OCI-LY7 (cell line): ENCODE measurements around the gene COL16A1. TPM values are rescaled to one million over a fixed set of nuclear protein-coding genes. Genes with fewer than 3 reads are reported as not detected.

ENCODE experiments used
- BruUV-seq: library from RNA; stranded (reverse); fragments of 400-500 nt; replicated peaks from 2 replicates; lab custom pipeline; 2021; lab: Mats Ljungman, UMichigan
- CTCF ChIA-PET: fragments of 300-600 bp; sonication (Branson Sonifier 250); formaldehyde crosslinking; loops from one replicate; lab custom pipeline; 2022; ENCODE audit warnings: antibody characterized with exemption; ENCODE audit not compliant: unreplicated experiment; lab: Charles Lee
- POLR2A ChIA-PET: fragments of 300-600 bp; sonication (Branson Sonifier 250); formaldehyde crosslinking; loops from one replicate; lab custom pipeline; 2022; ENCODE audit warnings: antibody characterized with exemption; lab: Charles Lee
- DNase-seq: peaks from one replicate; pipeline ENCODE4 v3.0.0-alpha.2; 2015; ENCODE audit warnings: low spot score
- H2AFZ ChIP-seq: fragments of 200-600 bp; sonication (generic), shearing (Covaris generic); 2 replicates; pipeline ENCODE4 v1.6.1; 2014; ENCODE audit warnings: mild to moderate bottlenecking, antibody characterized with exemption, low read length, moderate library complexity
- H3K27ac ChIP-seq: fragments of 200-600 bp; sonication (generic); 2 replicates; pipeline ENCODE4 v1.5.1; 2014; ENCODE audit warnings: mixed run types, low read depth, mild to moderate bottlenecking, moderate library complexity, low read length, inconsistent platforms; ENCODE audit not compliant: poor library complexity, severe bottlenecking
- H3K36me3 ChIP-seq: fragments of 200-600 bp; sonication (generic); 2 replicates; pipeline ENCODE4 v1.6.1; 2014; ENCODE audit warnings: mild to moderate bottlenecking, antibody characterized with exemption, low read length, moderate library complexity, mixed read lengths; ENCODE audit not compliant: insufficient read depth
- H3K4me1 ChIP-seq: fragments of 200-600 bp; sonication (generic); 2 replicates; pipeline ENCODE4 v1.5.1; 2014; ENCODE audit warnings: mild to moderate bottlenecking, low read length; ENCODE audit not compliant: insufficient read depth, poor library complexity, severe bottlenecking
- H3K4me2 ChIP-seq: fragments of 200-600 bp; sonication (generic); 2 replicates; pipeline ENCODE4 v1.6.1; 2014; ENCODE audit warnings: mild to moderate bottlenecking, low read length
- H3K4me3 ChIP-seq: fragments of 200-600 bp; sonication (generic); 2 replicates; pipeline ENCODE4 v1.5.1; 2014; ENCODE audit warnings: mild to moderate bottlenecking, low read depth, low read length; ENCODE audit not compliant: poor library complexity, severe bottlenecking
- H3K79me2 ChIP-seq: fragments of 200-600 bp; sonication (generic); 2 replicates; pipeline ENCODE4 v1.6.1; 2016; ENCODE audit warnings: low read depth, mild to moderate bottlenecking, low read length, moderate library complexity, mixed read lengths; ENCODE audit not compliant: insufficient read depth
- H3K9me2 ChIP-seq: fragments of 200-600 bp; sonication (generic); 2 replicates; pipeline ENCODE4 v1.6.1; 2016; ENCODE audit warnings: mild to moderate bottlenecking, low read length, mixed read lengths; ENCODE audit not compliant: insufficient read depth
- H3K9me3 ChIP-seq: fragments of 200-600 bp; sonication (generic); 2 replicates; pipeline ENCODE4 v1.6.1; 2014; ENCODE audit warnings: mild to moderate bottlenecking, mixed run types, low read length, mixed read lengths
- H4K20me1 ChIP-seq: fragments of 200-600 bp; sonication (generic); 2 replicates; pipeline ENCODE4 v1.6.1; 2014; ENCODE audit warnings: mild to moderate bottlenecking, antibody characterized with exemption, low read length, moderate library complexity, mixed read lengths; ENCODE audit not compliant: insufficient read depth
- EZH2phosphoT487 ChIP-seq: fragments of 200-600 bp; sonication (generic); IDR thresholded peaks from 2 replicates; pipeline ENCODE4 v1.6.1; 2018; ENCODE audit warnings: low read depth, borderline replicate concordance, mild to moderate bottlenecking, mixed run types, antibody characterized with exemption, low read length, moderate library complexity, mixed read lengths
- intact Hi-C: fragments of 100-400 bp; cut with micrococcal nuclease; formaldehyde crosslinking; loops from one replicate; pipeline ENCODE4 v1.10.0; 2022; ENCODE audit not compliant: unreplicated experiment
- total RNA-seq, 2 experiments: library from RNA; depleted of rRNA in 1 of 2; stranded (reverse); fragments of >200 nt in 1 of 2; shearing (Covaris generic) in 1 of 2; gene quantifications; 2 replicates each; pipeline ENCODE4 v1.2.3, GENCODE V29; 2014 to 2022
- TF ChIP-seq, protein P1 (sequence below): fragments of 200-600 bp; sonication (generic); conservative IDR thresholded peaks from 2 replicates; pipeline ENCODE4 v1.5.1; 2014; ENCODE audit warnings: mild to moderate bottlenecking, antibody characterized with exemption, low read length, moderate library complexity, mixed read lengths

Gene COL16A1
- total RNA-seq, 2 experiments from 2014 or later = not detected

DNA sequence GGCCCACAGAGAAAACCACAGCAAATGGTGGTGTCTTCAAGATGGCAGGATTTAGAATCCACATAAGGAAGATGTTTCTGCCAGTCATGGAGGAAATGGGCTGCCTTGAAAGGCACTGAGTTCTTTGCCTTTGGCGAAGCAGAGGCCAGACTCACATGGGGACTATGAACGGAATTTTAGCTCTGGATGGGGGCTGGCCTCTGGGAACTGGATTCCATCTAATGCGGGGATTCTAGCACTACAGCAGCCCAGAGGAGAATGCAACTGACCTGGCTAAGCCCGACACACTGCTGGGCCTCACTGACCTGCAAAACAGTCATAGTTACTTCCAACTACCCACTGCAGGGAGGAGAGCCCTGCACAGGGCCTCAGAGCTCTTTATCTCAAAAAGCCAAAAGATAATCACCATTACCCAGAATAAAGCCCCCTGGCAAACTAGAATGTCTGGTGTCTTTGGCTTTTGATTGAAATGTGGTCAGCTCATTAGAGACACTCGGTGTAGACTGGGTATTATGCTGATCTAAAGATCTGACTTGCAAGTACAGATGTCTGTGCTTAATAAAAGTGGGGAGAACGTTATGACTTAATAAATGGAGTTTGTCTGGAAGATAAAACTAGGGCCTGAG, 74.8 kb downstream of the COL16A1 start:
- Histone ChIP-seq H3K36me3 (peaks cover 60% of the 10 kb centered on the region), H4K20me1 (no peaks in the 10 kb centered on the region), H3K9me3 (no peaks in the 10 kb centered on the region), H2AFZ (no peak overlapping the region), H3K9me2 (no peaks in the 10 kb centered on the region), H3K79me2 (no peaks in the 10 kb centered on the region), H3K4me2 (no peak overlapping the region), H3K4me3 (no peak overlapping the region), H3K27ac (no peak overlapping the region), H3K4me1 (no peaks in the 10 kb centered on the region)
- CTCF ChIA-PET = no interaction called here
- BruUV-seq = no TSS peak
- TF ChIP-seq, protein P1, sequence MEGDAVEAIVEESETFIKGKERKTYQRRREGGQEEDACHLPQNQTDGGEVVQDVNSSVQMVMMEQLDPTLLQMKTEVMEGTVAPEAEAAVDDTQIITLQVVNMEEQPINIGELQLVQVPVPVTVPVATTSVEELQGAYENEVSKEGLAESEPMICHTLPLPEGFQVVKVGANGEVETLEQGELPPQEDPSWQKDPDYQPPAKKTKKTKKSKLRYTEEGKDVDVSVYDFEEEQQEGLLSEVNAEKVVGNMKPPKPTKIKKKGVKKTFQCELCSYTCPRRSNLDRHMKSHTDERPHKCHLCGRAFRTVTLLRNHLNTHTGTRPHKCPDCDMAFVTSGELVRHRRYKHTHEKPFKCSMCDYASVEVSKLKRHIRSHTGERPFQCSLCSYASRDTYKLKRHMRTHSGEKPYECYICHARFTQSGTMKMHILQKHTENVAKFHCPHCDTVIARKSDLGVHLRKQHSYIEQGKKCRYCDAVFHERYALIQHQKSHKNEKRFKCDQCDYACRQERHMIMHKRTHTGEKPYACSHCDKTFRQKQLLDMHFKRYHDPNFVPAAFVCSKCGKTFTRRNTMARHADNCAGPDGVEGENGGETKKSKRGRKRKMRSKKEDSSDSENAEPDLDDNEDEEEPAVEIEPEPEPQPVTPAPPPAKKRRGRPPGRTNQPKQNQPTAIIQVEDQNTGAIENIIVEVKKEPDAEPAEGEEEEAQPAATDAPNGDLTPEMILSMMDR = no peak
- TF ChIP-seq EZH2phosphoT487 = no peak
- intact Hi-C loops = no loop called here
- no peak for DNase-seq
- POLR2A ChIA-PET = no interaction called here

DNA sequence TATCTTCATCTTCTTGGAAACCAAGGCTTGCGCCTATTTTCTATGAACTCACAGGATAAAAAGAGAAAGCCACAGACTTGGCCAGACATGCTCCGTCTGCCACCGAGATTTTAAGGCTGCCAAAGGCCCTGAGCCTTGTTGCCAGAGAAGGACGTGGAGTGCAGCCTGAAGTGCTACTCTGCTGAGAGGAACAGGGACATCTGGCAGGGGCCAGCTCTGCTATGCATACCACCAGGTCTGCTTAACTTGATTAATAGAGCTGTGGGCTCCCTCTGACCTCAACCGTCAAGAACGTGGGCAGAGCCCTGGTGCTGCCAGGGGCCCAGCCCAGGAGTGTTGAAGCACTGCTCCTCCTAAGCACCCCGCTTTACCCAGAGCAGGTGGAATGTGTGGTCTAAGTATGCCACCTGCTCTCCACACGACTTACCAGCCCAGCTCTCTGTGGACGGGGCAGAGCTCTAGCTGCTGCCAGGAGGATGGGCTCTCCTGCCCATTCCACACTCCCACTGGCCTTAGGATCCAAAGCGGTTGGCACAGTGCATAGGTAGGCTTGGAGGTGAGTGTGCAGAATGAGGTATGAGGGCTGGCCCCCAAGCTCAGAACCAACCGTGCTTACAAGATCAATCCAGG, 75.8 kb downstream of the COL16A1 start:
- no peaks in the 10 kb centered on the region for H3K79me2 ChIP-seq
- ChIA-PET CTCF (no interaction called here), POLR2A (no interaction called here)
- TF ChIP-seq, protein P1 = no peak
- no peak for TF ChIP-seq EZH2phosphoT487
- no peaks in the 10 kb centered on the region for H3K4me1 ChIP-seq
- H3K27ac ChIP-seq = no peak overlapping the region
- BruUV-seq = no TSS peak
- no peaks in the 10 kb centered on the region for H4K20me1 ChIP-seq
- H2AFZ ChIP-seq = no peak overlapping the region
- H3K9me3 ChIP-seq = no peaks in the 10 kb centered on the region
- H3K4me2 ChIP-seq = no peak overlapping the region
- no peak overlapping the region for H3K4me3 ChIP-seq
- no peaks in the 10 kb centered on the region for H3K9me2 ChIP-seq
- H3K36me3 ChIP-seq = peaks cover 55% of the 10 kb centered on the region
- intact Hi-C loops = no loop called here
- DNase-seq = no peak

DNA sequence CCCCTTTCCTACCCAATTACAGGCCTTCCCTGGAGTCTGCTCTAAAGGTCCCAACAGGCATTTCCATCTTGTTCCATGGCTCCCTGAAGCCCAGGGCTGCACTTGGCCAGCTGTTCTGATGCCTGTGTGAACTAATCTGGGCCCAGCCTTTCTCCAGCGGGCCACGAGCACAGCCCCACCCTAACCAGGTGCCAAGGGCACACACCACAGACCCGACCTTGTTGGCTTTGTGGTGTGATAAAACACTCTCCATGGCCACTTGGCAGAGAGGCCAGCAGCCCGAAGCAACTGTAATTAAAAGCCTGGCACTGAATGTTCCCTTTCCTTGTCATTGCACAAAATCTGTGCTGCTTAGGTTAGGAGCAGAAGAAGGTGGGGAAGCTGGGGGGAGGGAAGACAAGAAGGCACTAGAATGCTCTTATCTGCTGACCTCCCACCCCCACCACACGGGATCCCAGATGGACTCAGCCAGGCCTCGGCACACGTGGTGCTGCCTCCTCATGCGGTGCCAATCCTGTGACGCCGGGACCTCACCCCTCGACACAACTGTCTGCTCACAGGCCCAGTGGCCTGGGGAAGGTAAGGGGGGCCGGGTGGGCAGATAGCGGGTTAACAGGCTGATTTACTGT, 76.4 kb downstream of the COL16A1 start:
- BruUV-seq = no TSS peak
- no peaks in the 10 kb centered on the region for H4K20me1 ChIP-seq
- H3K9me2 ChIP-seq = no peaks in the 10 kb centered on the region
- H3K36me3 ChIP-seq = peaks cover 49% of the 10 kb centered on the region
- CTCF ChIA-PET = no interaction called here
- POLR2A ChIA-PET = no interaction called here
- no peaks in the 10 kb centered on the region for H3K4me1 ChIP-seq
- no peak overlapping the region for H3K27ac ChIP-seq
- H3K79me2 ChIP-seq = no peaks in the 10 kb centered on the region
- TF ChIP-seq, protein P1 = no peak
- TF ChIP-seq EZH2phosphoT487 = no peak
- H3K4me2 ChIP-seq = no peak overlapping the region
- intact Hi-C loops = no loop called here
- DNase-seq = no peak
- H3K4me3 ChIP-seq = no peak overlapping the region
- H3K9me3 ChIP-seq = no peaks in the 10 kb centered on the region
- H2AFZ ChIP-seq = no peak overlapping the region
